Hepatocyte (in vitro differentiated cells): ENCODE results near the gene CD8A. TPM values are rescaled to one million over a fixed set of nuclear protein-coding genes. Genes with fewer than 3 reads are reported as not detected.
A peak's percentile ranks its signal among the peaks of the same experiment; 100 is the strongest.

ENCODE experiments used
- DNase-seq: peaks from one replicate; pipeline ENCODE4 v3.0.0-alpha.2; 2016; ENCODE audit warnings: low spot score
- H2AFZ ChIP-seq: fragments of 200-600 bp; sonication (generic); 2 replicates; pipeline ENCODE4 v1.6.0; 2016; ENCODE audit warnings: antibody characterized with exemption, mild to moderate bottlenecking
- H3K27ac ChIP-seq: fragments of 200-600 bp; sonication (generic); 2 replicates; pipeline ENCODE4 v1.5.1; 2016; ENCODE audit warnings: mild to moderate bottlenecking
- H3K27me3 ChIP-seq: fragments of 200-600 bp; sonication (generic); 2 replicates; pipeline ENCODE4 v1.6.1; 2016
- H3K36me3 ChIP-seq: fragments of 200-600 bp; sonication (generic); replicated peaks from 2 replicates; pipeline ENCODE4 v1.5.1; 2016; ENCODE audit warnings: low read depth; ENCODE audit not compliant: insufficient read depth
- H3K4me1 ChIP-seq: fragments of 200-600 bp; sonication (generic); 2 replicates; pipeline ENCODE4 v1.5.1; 2016; ENCODE audit warnings: mild to moderate bottlenecking, moderate library complexity; ENCODE audit not compliant: insufficient read depth
- H3K4me2 ChIP-seq: fragments of 200-600 bp; sonication (generic); 2 replicates; pipeline ENCODE4 v1.6.0; 2016
- H3K4me3 ChIP-seq: fragments of 200-600 bp; sonication (generic); 2 replicates; pipeline ENCODE4 v1.5.1; 2016; ENCODE audit warnings: mild to moderate bottlenecking
- H3K79me2 ChIP-seq: fragments of 200-600 bp; sonication (generic); 2 replicates; pipeline ENCODE4 v1.6.0; 2017; ENCODE audit warnings: mild to moderate bottlenecking
- H3K9me2 ChIP-seq: fragments of 200-600 bp; sonication (generic); replicated peaks from 2 replicates; pipeline ENCODE4 v1.6.0; 2017; ENCODE audit warnings: mild to moderate bottlenecking; ENCODE audit not compliant: insufficient read depth
- H3K9me3 ChIP-seq: fragments of 200-600 bp; sonication (generic); 2 replicates; pipeline ENCODE4 v1.5.1; 2016; ENCODE audit warnings: low read depth, mild to moderate bottlenecking
- H4K20me1 ChIP-seq: fragments of 200-600 bp; sonication (generic); 2 replicates; pipeline ENCODE4 v1.6.0; 2016; ENCODE audit warnings: mild to moderate bottlenecking; ENCODE audit not compliant: insufficient read depth, poor library complexity, severe bottlenecking
- EZH2 ChIP-seq: fragments of 200-600 bp; sonication (generic); IDR thresholded peaks from 2 replicates; pipeline ENCODE4 v1.6.1; 2016; ENCODE audit warnings: antibody characterized with exemption, mild to moderate bottlenecking, borderline replicate concordance
- EZH2phosphoT487 ChIP-seq: fragments of 200-600 bp; sonication (generic); IDR thresholded peaks from one replicate; pipeline ENCODE4 v1.6.1; 2018; ENCODE audit warnings: antibody characterized with exemption, mild to moderate bottlenecking, low read depth, moderate library complexity; ENCODE audit not compliant: unreplicated experiment, severe bottlenecking
- WGBS: methylation state at CpG from one replicate; pipeline ENCODE4 v1.1.6; 2016; ENCODE audit warnings: low lambda C conversion rate; ENCODE audit errors: missing lambda C conversion rate; 5-methylcytosine and 5-hydroxymethylcytosine counted together
- polyA plus RNA-seq: library from polyadenylated mRNA; unstranded; fragments of >200 nt; fragmentation: Nextera tagmentation; extraction: Ambion mirVana; gene quantifications from 2 replicates; pipeline ENCODE4 v1.2.1, GENCODE V29; 2016
- total RNA-seq: library from RNA; depleted of rRNA; stranded (reverse); fragments of >200 nt; gene quantifications from 2 replicates; pipeline ENCODE4 v1.2.3, GENCODE V29; 2014
- TF ChIP-seq, protein P1 (sequence below): fragments of 200-600 bp; sonication (generic); IDR thresholded peaks from 2 replicates; pipeline ENCODE4 v1.5.1; 2016; ENCODE audit warnings: antibody characterized with exemption, mild to moderate bottlenecking; ENCODE audit not compliant: poor library complexity

Gene CD8A
- total and polyA plus RNA-seq, 2 experiments from 2014 or later = 0.33 TPM; not detected in 1

DNA sequence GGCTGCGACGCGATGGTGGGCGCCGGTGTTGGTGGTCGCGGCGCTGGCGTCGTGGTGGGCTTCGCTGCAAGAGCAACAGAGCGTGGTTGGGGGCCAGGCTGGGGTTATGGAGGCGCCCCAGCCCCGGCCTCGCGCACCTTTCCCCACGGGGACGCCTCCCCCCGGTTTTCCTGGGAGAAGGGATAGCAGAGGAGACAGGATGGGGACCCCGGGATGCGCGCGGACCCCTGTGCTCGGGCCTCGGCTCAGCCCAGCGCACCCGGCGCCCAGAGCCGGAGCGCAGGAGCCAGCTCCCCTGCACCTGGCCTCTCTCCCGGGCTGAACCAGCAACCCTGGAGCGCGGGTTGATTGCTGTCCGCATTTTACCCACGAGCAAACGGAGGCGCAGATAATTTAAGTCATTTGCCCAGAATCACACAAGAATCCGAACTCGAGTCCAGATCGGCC is 1.0 kb downstream of the CD8A start:
- Histone ChIP-seq H3K36me3 (no peaks in the 10 kb centered on the region), H2AFZ (no peak overlapping the region), H3K27ac (no peak overlapping the region), H3K9me2 (no peaks in the 10 kb centered on the region), H3K9me3 (no peaks in the 10 kb centered on the region), H3K4me3 (no peak overlapping the region), H3K4me1 (peaks cover 22% of the 10 kb centered on the region), H4K20me1 (no peaks in the 10 kb centered on the region), H3K4me2 (peak overlapping the region; percentile 71), H3K79me2 (no peaks in the 10 kb centered on the region), H3K27me3 (peaks cover 75% of the 10 kb centered on the region)
- WGBS = 45% methylated on average over 35 of the region's 40 CpGs
- no peak for DNase-seq
- TF ChIP-seq, protein P1, sequence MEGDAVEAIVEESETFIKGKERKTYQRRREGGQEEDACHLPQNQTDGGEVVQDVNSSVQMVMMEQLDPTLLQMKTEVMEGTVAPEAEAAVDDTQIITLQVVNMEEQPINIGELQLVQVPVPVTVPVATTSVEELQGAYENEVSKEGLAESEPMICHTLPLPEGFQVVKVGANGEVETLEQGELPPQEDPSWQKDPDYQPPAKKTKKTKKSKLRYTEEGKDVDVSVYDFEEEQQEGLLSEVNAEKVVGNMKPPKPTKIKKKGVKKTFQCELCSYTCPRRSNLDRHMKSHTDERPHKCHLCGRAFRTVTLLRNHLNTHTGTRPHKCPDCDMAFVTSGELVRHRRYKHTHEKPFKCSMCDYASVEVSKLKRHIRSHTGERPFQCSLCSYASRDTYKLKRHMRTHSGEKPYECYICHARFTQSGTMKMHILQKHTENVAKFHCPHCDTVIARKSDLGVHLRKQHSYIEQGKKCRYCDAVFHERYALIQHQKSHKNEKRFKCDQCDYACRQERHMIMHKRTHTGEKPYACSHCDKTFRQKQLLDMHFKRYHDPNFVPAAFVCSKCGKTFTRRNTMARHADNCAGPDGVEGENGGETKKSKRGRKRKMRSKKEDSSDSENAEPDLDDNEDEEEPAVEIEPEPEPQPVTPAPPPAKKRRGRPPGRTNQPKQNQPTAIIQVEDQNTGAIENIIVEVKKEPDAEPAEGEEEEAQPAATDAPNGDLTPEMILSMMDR = no peak
- TF ChIP-seq EZH2phosphoT487 (no peak), EZH2 (no peak)

DNA sequence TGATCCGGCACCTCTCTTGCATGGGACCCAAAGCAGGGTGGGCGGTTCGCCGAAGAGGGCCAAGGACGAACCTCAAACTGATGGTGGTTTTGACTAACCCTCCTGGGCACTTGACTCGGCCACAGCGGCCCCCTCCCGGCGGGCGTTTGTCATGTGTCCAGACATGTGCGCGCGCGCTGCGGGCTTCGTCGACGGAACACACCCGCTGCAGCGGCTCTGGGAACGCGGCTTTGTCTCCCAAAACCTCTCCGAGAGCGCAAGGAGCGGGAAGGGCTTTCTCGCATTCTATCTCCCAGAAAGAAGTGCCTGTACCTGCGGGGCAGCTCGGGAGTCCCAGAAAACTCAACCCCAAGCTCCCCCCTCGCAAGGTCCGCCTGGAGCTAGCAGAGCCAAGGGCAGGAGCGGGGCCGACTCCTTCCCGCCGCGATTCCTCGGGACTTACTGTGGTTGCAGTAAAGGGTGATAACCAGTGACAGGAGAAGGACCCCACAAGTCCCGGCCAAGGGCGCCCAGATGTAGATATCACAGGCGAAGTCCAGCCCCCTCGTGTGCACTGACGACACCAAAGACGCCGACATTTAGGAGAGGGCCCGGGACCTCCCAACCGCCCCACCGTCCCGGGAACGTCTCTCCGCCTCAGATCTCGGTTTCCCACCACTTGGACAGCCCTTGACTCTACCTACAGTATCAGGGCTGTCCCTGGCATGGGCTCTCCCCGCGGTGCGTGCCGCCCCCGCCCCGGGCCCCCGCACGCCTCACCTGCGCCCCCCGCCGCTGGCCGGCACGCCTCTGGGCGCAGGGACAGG is 1.6 kb downstream of the CD8A start:
- H3K4me2 ChIP-seq = peak overlapping the region; percentile 71
- H3K4me3 ChIP-seq = no peak overlapping the region
- no peak overlapping the region for H2AFZ ChIP-seq
- TF ChIP-seq EZH2phosphoT487 (peak; percentile 46), EZH2 (peak; percentile 81)
- TF ChIP-seq, protein P1 = no peak
- no peaks in the 10 kb centered on the region for H3K9me3 ChIP-seq
- no peaks in the 10 kb centered on the region for H4K20me1 ChIP-seq
- no peak overlapping the region for H3K27ac ChIP-seq
- no peaks in the 10 kb centered on the region for H3K79me2 ChIP-seq
- no peaks in the 10 kb centered on the region for H3K9me2 ChIP-seq
- no peaks in the 10 kb centered on the region for H3K36me3 ChIP-seq
- no peak for DNase-seq
- peaks cover 75% of the 10 kb centered on the region for H3K27me3 ChIP-seq
- peaks cover 22% of the 10 kb centered on the region for H3K4me1 ChIP-seq
- 11% methylated on average over 53 of the region's 64 CpGs for WGBS

DNA sequence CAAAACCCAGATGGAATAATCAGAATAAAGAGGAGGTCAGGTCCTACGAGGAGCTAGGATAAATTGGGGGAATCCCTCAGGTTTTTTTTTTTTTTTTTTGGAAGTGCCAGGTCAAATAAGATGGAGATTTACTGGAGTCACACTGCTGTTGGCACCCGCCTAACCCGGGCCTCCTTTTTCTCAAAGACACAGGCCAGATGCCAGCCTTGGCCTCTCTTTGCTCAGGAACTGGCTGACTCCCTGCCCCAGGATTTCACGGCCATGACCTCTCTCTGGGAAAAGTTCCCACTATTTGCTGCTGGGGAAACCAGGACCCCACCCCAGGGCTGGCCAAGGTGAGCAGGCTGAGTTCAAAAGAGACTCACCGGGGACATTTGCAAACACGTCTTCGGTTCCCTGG is 2.5 kb downstream of the CD8A start:
- H3K4me1 ChIP-seq = peaks cover 22% of the 10 kb centered on the region
- H2AFZ ChIP-seq = no peak overlapping the region
- H3K4me3 ChIP-seq = no peak overlapping the region
- H3K36me3 ChIP-seq = no peaks in the 10 kb centered on the region
- 69% methylated on average over 7 of the region's 7 CpGs for WGBS
- H3K9me3 ChIP-seq = no peaks in the 10 kb centered on the region
- no peak overlapping the region for H3K27ac ChIP-seq
- H3K27me3 ChIP-seq = peaks cover 71% of the 10 kb centered on the region
- TF ChIP-seq EZH2 (no peak), EZH2phosphoT487 (no peak)
- TF ChIP-seq, protein P1 = no peak
- no peak for DNase-seq
- no peaks in the 10 kb centered on the region for H3K9me2 ChIP-seq
- H3K79me2 ChIP-seq = no peaks in the 10 kb centered on the region
- H3K4me2 ChIP-seq = no peak overlapping the region
- H4K20me1 ChIP-seq = no peaks in the 10 kb centered on the region
